Trophoblast cell (in vitro differentiated cells and primary cell): Measurements from ENCODE around the gene SLC25A1.

ENCODE experiments used
- DNase-seq, 2 donors: peaks; one replicate each; pipeline ENCODE4 v3.0.0-alpha.2; 2016
- H2AFZ ChIP-seq: 2 replicates; pipeline ENCODE4 v1.6.1; 2013; ENCODE audit warnings: low read length, moderate library complexity, mild to moderate bottlenecking; ENCODE audit not compliant: insufficient read depth, poor library complexity
- H2AK5ac ChIP-seq: 2 replicates; pipeline ENCODE4 v1.6.1; 2013; ENCODE audit warnings: mild to moderate bottlenecking, low read length
- H2BK120ac ChIP-seq: 2 replicates; pipeline ENCODE4 v1.6.1; 2013; ENCODE audit warnings: low read length, mild to moderate bottlenecking, moderate library complexity; ENCODE audit not compliant: insufficient read depth, poor library complexity
- H2BK12ac ChIP-seq: 2 replicates; pipeline ENCODE4 v1.6.1; 2013; ENCODE audit warnings: mild to moderate bottlenecking, low read length, moderate library complexity
- H2BK5ac ChIP-seq: 2 replicates; pipeline ENCODE4 v1.6.1; 2013; ENCODE audit warnings: low read length, low read depth, moderate library complexity, mild to moderate bottlenecking; ENCODE audit not compliant: poor library complexity
- H3K14ac ChIP-seq: 2 replicates; pipeline ENCODE4 v1.6.1; 2013; ENCODE audit warnings: mild to moderate bottlenecking, low read length
- H3K18ac ChIP-seq: 2 replicates; pipeline ENCODE4 v1.6.1; 2013; ENCODE audit warnings: mild to moderate bottlenecking, low read length
- H3K23ac ChIP-seq: 2 replicates; pipeline ENCODE4 v1.6.1; 2013; ENCODE audit warnings: low read length
- H3K27ac ChIP-seq: 2 replicates; pipeline ENCODE4 v1.5.1; 2013; ENCODE audit warnings: low read depth, mild to moderate bottlenecking, inconsistent platforms, low read length, moderate library complexity
- H3K27me3 ChIP-seq: 2 replicates; pipeline ENCODE4 v1.6.1; 2013; ENCODE audit warnings: inconsistent platforms, mild to moderate bottlenecking, low read length, moderate library complexity; ENCODE audit not compliant: insufficient read depth
- H3K36me3 ChIP-seq, 2 experiments: 1 replicate in 1 of 2; 2 replicates in 1 of 2; pipeline ENCODE4 v1.6.1; 2013; ENCODE audit warnings: low read length in 2 of 2, mild to moderate bottlenecking in 2 of 2, moderate library complexity in 1 of 2; ENCODE audit not compliant: insufficient read depth in 2 of 2, control insufficient read depth in 1 of 2
- H3K4ac ChIP-seq: 2 replicates; pipeline ENCODE4 v1.6.1; 2013; ENCODE audit warnings: low read depth, mild to moderate bottlenecking, low read length, moderate library complexity
- H3K4me1 ChIP-seq, 2 experiments: 1 replicate in 1 of 2; 2 replicates in 1 of 2; pipeline ENCODE4 v1.6.1; 2013; ENCODE audit warnings: low read length in 2 of 2, mild to moderate bottlenecking in 2 of 2, moderate library complexity in 1 of 2; ENCODE audit not compliant: insufficient read depth in 2 of 2, control insufficient read depth in 1 of 2
- H3K4me2 ChIP-seq: 2 replicates; pipeline ENCODE4 v1.6.1; 2013; ENCODE audit warnings: inconsistent platforms, mild to moderate bottlenecking, low read length, moderate library complexity
- H3K4me3 ChIP-seq: 2 replicates; pipeline ENCODE4 v1.5.1; 2013; ENCODE audit warnings: mild to moderate bottlenecking, low read depth, low read length, inconsistent platforms
- H3K79me1 ChIP-seq: one replicate; pipeline ENCODE4 v1.6.1; 2013; ENCODE audit warnings: low read length
- H3K79me2 ChIP-seq: 2 replicates; pipeline ENCODE4 v1.6.1; 2013; ENCODE audit warnings: low read length, mild to moderate bottlenecking; ENCODE audit not compliant: control insufficient read depth, insufficient read depth, poor library complexity
- H3K9ac ChIP-seq: 2 replicates; pipeline ENCODE4 v1.6.1; 2013; ENCODE audit warnings: mild to moderate bottlenecking, low read length
- H3K9me3 ChIP-seq: 2 replicates; pipeline ENCODE4 v1.6.1; 2013; ENCODE audit warnings: low read depth, mild to moderate bottlenecking, control low read depth, inconsistent platforms, low read length; ENCODE audit not compliant: insufficient read depth
- H4K12ac ChIP-seq: 2 replicates; pipeline ENCODE4 v1.6.1; 2013; ENCODE audit warnings: low read depth, mild to moderate bottlenecking, low read length, moderate library complexity
- H4K8ac ChIP-seq: 2 replicates; pipeline ENCODE4 v1.6.1; 2013; ENCODE audit warnings: low read depth, mild to moderate bottlenecking, low read length, moderate library complexity
- H4K91ac ChIP-seq: one replicate; pipeline ENCODE4 v1.6.1; 2013; ENCODE audit warnings: low read depth, mild to moderate bottlenecking, low read length, moderate library complexity
- WGBS: extraction: QIAGEN DNeasy Blood & Tissue Kit; methylation state at CpG from one replicate; pipeline ENCODE4 v1.1.7; 2013; ENCODE audit warnings: missing lambda C conversion rate; ENCODE audit not compliant: insufficient read length, insufficient coverage; ENCODE audit errors: extremely low coverage; 5-methylcytosine and 5-hydroxymethylcytosine counted together

The SLC25A1 gene

GRCh38 chr22:19139001-19139356 is 39.6 kb downstream of the SLC25A1 start:
- Histone ChIP-seq H4K91ac (no peak overlapping the region), H2AFZ (no peak overlapping the region), H3K9me3 (peaks cover 5% of the 10 kb centered on the region), H3K79me2 (peaks cover 2% of the 10 kb centered on the region), H3K9ac (no peak overlapping the region), H3K23ac (no peak overlapping the region), H3K27me3 (no peaks in the 10 kb centered on the region), H2BK12ac (no peak overlapping the region), H3K27ac (no peak overlapping the region), H3K79me1 (no peaks in the 10 kb centered on the region), H3K36me3 (peaks cover 72 to 75% of the 10 kb centered on the region in 2 experiments), H3K4me1 (peaks cover 2 to 4% of the 10 kb centered on the region in 2 experiments), H4K12ac (no peak overlapping the region), H2BK120ac (no peak overlapping the region), H3K14ac (no peak overlapping the region), H3K4ac (no peak overlapping the region), H3K4me3 (no peak overlapping the region), H3K18ac (no peak overlapping the region), H3K4me2 (no peak overlapping the region), H2AK5ac (no peak overlapping the region), H2BK5ac (no peak overlapping the region), H4K8ac (no peak overlapping the region)
- no CpG with 5 or more reads among the region's 9 CpGs for WGBS
- DNase-seq: no peak

- Histone ChIP-seq H3K4me1 (no peaks in the 10 kb centered on the region), H4K91ac (no peak overlapping the region), H2BK5ac (no peak overlapping the region), H3K27ac (no peak overlapping the region), H3K23ac (no peak overlapping the region), H4K12ac (no peak overlapping the region), H2BK12ac (no peak overlapping the region), H3K4me2 (no peak overlapping the region), H3K9ac (no peak overlapping the region), H3K4me3 (no peak overlapping the region), H3K79me1 (no peaks in the 10 kb centered on the region), H2AK5ac (no peak overlapping the region), H4K8ac (no peak overlapping the region), H3K27me3 (no peaks in the 10 kb centered on the region), H3K36me3 (peaks cover 78 to 80% of the 10 kb centered on the region in 2 experiments), H3K18ac (no peak overlapping the region), H2AFZ (no peak overlapping the region), H2BK120ac (no peak overlapping the region), H3K9me3 (peaks cover 5% of the 10 kb centered on the region), H3K79me2 (no peaks in the 10 kb centered on the region), H3K4ac (no peak overlapping the region), H3K14ac (no peak overlapping the region)
- no CpG with 5 or more reads among the region's 15 CpGs for WGBS
- DNase-seq: no peak
Measured at GRCh38 chr22:19138217-19139000, 40.1 kb downstream of the SLC25A1 start.

GRCh38 chr22:19137384-19138216 is 40.9 kb downstream of the SLC25A1 start:
- Histone ChIP-seq H2AK5ac (no peak overlapping the region), H3K14ac (no peak overlapping the region), H3K23ac (no peak overlapping the region), H4K8ac (no peak overlapping the region), H2AFZ (no peak overlapping the region), H3K36me3 (peaks cover 80 to 84% of the 10 kb centered on the region in 2 experiments), H2BK120ac (no peak overlapping the region), H3K79me2 (no peaks in the 10 kb centered on the region), H3K4me1 (no peaks in the 10 kb centered on the region), H4K12ac (no peak overlapping the region), H3K79me1 (no peaks in the 10 kb centered on the region), H2BK12ac (no peak overlapping the region), H3K4me2 (no peak overlapping the region), H3K27me3 (no peaks in the 10 kb centered on the region), H4K91ac (no peak overlapping the region), H3K27ac (no peak overlapping the region), H2BK5ac (no peak overlapping the region), H3K9me3 (peaks cover 5% of the 10 kb centered on the region), H3K4me3 (no peak overlapping the region), H3K9ac (no peak overlapping the region), H3K4ac (no peak overlapping the region), H3K18ac (no peak overlapping the region)
- no peak for DNase-seq
- no CpG with 5 or more reads among the region's 11 CpGs for WGBS

GRCh38 chr22:19136915-19137314 is 41.6 kb downstream of the SLC25A1 start:
- H3K4me3 ChIP-seq: no peak overlapping the region
- no peak overlapping the region for H4K8ac ChIP-seq
- no peaks in the 10 kb centered on the region for H3K79me1 ChIP-seq
- DNase-seq: no peak
- H3K79me2 ChIP-seq: no peaks in the 10 kb centered on the region
- H3K27ac ChIP-seq: no peak overlapping the region
- H2BK12ac ChIP-seq: no peak overlapping the region
- no CpG with 5 or more reads among the region's 10 CpGs for WGBS
- H3K23ac ChIP-seq: no peak overlapping the region
- no peaks in the 10 kb centered on the region for H3K27me3 ChIP-seq
- H2AK5ac ChIP-seq: no peak overlapping the region
- no peak overlapping the region for H3K18ac ChIP-seq
- no peak overlapping the region for H2BK5ac ChIP-seq
- peaks cover 75 to 81% of the 10 kb centered on the region in 2 experiments for H3K36me3 ChIP-seq
- H3K4me1 ChIP-seq: no peaks in the 10 kb centered on the region
- H2AFZ ChIP-seq: no peak overlapping the region
- H4K91ac ChIP-seq: no peak overlapping the region
- no peak overlapping the region for H3K9ac ChIP-seq
- H3K9me3 ChIP-seq: peaks cover 5% of the 10 kb centered on the region
- no peak overlapping the region for H3K4ac ChIP-seq
- no peak overlapping the region for H4K12ac ChIP-seq
- H3K4me2 ChIP-seq: no peak overlapping the region
- H2BK120ac ChIP-seq: no peak overlapping the region
- H3K14ac ChIP-seq: no peak overlapping the region
